GM12864 (cell line): ENCODE measurements around the gene VGLL2.
A peak's percentile ranks its signal among the peaks of the same experiment; 100 is the strongest.

Experiments
- DNase-seq: peaks from one replicate; pipeline ENCODE4 v3.0.0-alpha.2; 2011; ENCODE audit warnings: low read depth
- H3K4me3 ChIP-seq: 2 replicates; pipeline ENCODE4 v1.5.1; 2011; ENCODE audit warnings: mild to moderate bottlenecking, low read depth, low read length, control low read depth
- TF ChIP-seq, protein P1 (sequence below): IDR thresholded peaks from 2 replicates; pipeline ENCODE4 v1.5.1; 2011; ENCODE audit warnings: low read depth, mild to moderate bottlenecking, moderate library complexity, low read length, control low read depth, inconsistent platforms; ENCODE audit errors: missing control alignments

The VGLL2 gene

GRCh38 chr6:117263353-117263927 is 1.9 kb upstream of the VGLL2 start:
- TF ChIP-seq, protein P1, sequence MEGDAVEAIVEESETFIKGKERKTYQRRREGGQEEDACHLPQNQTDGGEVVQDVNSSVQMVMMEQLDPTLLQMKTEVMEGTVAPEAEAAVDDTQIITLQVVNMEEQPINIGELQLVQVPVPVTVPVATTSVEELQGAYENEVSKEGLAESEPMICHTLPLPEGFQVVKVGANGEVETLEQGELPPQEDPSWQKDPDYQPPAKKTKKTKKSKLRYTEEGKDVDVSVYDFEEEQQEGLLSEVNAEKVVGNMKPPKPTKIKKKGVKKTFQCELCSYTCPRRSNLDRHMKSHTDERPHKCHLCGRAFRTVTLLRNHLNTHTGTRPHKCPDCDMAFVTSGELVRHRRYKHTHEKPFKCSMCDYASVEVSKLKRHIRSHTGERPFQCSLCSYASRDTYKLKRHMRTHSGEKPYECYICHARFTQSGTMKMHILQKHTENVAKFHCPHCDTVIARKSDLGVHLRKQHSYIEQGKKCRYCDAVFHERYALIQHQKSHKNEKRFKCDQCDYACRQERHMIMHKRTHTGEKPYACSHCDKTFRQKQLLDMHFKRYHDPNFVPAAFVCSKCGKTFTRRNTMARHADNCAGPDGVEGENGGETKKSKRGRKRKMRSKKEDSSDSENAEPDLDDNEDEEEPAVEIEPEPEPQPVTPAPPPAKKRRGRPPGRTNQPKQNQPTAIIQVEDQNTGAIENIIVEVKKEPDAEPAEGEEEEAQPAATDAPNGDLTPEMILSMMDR, result no peak
- H3K4me3 ChIP-seq, result no peak overlapping the region
- DNase-seq, result no peak

DNA sequence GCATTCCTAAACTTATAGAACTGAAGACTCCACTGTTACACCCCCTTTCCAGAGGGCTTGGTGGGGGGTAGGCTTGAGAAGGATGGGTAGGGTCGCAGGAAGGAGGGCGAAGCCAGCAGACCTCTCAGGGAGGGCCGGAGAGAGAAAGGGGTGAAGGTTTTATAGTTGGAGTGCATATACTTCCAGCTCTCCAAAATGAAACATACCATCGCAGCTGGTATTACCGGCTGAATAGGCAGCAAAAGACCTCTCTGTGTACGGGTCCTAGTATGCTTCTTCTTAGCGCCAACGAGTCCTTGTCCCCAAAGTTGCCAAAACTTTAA is 1.0 kb upstream of the VGLL2 start:
- no peak for DNase-seq
- TF ChIP-seq, protein P1, result no peak
- H3K4me3 ChIP-seq, result no peak overlapping the region

DNA sequence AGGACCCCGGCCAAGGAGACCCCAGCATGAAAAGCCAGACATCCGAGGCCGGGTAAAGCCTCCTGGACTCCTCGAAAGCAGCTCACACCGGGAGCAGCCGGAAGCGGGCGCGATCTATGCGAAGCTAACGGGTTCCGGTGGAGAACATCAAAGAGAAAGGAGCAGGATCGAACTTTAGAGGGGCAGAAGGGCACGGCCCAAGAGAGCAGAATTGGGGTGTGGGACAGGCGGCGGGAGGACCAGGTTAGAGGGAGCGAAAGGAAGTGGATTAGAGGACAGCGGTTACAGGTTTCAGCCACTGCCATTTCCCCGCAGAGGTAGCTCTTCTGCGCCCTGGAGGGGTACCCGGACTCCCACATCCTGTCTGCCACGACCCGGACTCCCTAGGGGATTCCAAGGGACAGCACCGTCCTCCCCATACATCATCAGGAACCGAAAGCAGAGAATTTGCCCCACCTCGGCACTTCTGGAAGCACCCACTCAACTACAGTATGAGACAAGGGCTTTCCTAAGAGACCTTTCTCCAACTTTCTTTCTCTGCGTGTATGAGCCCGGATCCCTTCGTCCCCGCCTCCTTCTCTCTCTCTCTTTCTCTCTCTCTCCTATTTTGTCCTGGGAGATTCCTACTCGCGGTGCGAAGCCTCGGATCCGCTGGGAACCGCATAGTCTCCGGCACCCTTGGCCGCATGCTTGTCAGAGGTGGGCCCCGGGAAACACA is 507 bp upstream of the VGLL2 start:
- TF ChIP-seq, protein P1, result no peak
- peak overlapping the region; percentile 25 for H3K4me3 ChIP-seq
- DNase-seq, result no peak

DNA sequence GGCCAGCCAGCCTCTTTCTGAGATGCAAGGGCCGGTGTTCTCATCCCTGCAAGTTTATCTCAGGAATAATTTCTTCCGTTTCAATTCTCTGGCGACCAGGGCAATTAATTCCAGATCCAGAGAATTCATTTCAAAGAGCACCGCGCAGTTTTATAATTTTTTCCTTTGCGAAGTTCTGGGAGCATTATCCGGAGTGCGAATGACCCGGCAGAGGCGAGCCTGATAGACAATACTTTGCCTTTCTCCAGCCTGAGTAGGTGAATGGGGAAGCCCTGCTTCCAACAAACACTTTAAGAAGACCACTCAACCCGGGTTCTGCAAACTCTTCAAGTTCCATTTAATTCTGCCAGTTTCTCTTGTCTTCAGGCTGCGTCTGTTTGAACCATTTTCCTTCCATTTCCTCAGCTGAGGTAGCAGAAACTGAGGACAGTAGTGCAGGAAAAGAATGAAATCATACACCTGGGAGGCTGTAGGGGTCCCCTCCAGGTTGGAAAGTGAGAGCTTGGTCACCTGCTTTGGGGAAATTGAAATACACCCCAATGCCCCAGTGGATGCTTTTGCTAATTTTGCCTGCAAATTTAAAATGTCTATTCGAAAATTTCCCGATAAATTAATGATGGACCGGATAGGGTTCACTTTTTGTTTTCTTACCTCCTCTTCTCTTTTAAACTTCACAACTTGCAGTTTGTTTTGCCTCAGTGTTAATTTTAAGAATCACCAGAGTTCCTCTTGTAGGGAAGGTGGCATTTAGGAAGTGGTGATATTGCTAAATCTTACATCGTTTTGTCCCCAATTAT is 1.1 kb downstream of the VGLL2 start:
- no peak for DNase-seq
- TF ChIP-seq, protein P1, result no peak
- H3K4me3 ChIP-seq, result no peak overlapping the region

DNA sequence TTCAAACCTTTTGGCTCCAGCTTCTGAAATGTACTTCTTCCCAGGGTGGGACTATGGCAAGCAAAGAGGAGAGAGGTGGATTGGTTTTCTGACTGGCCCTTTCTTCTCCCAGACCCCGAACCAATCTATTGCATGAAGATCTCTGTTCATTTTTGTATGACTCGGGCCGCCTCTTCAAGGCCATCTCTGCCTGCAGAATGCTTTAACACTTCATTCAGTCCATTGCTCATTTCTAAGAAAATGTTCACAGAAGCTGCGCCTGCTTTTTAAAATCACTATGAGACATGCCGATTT is 1.6 kb downstream of the VGLL2 start:
- TF ChIP-seq, protein P1, result no peak
- no peak for DNase-seq
- no peak overlapping the region for H3K4me3 ChIP-seq

GRCh38 chr6:117267766-117268534 is 2.6 kb downstream of the VGLL2 start:
- no peak for DNase-seq
- no peak overlapping the region for H3K4me3 ChIP-seq
- TF ChIP-seq, protein P1, result peak; percentile 21
